ENCODE data around the gene CECR2.

Gene CECR2

DNA sequence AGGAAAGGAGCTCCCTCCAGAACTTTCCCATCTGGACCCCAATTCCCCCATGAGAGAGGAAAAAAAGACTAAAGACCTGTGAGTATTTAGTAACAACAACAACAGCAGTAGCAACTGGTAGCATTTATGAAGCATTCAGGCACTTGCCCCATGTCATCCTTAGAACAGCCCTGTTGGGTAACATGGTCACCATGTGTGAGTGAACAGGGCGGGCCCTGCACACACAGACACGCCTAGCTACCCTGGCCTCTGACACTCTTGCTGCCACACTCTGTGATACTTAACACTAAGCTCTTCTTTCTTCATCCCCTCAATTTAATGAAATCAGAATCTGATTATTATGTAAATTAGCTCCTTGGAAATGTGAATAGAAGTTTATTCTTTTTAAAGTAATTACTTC, 167.9 kb downstream of the CECR2 start:
- TF ChIP-seq ZBTB7A (IDR thresholded peaks at IDR 0.05; ENCODE audit: low read depth) (no peak), TAF1 (IDR thresholded peaks at IDR 0.05; ENCODE audit: low read depth) (no peak), EGR1 (IDR thresholded peaks at IDR 0.05) (no peak), RAD21 (IDR thresholded peaks at IDR 0.05; ENCODE audit: low read depth) (no peak), YY1 (IDR thresholded peaks at IDR 0.05; ENCODE audit: low read depth) (no peak), TCF12 (IDR thresholded peaks at IDR 0.05; ENCODE audit: low read depth) (no peak), TEAD4 (IDR thresholded peaks at IDR 0.05) (no peak), CEBPB (IDR thresholded peaks at IDR 0.05) (no peak)
- TF ChIP-seq, protein P1, sequence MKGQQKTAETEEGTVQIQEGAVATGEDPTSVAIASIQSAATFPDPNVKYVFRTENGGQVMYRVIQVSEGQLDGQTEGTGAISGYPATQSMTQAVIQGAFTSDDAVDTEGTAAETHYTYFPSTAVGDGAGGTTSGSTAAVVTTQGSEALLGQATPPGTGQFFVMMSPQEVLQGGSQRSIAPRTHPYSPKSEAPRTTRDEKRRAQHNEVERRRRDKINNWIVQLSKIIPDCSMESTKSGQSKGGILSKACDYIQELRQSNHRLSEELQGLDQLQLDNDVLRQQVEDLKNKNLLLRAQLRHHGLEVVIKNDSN (IDR thresholded peaks at IDR 0.05): no peak
- TF ChIP-seq, protein P2, sequence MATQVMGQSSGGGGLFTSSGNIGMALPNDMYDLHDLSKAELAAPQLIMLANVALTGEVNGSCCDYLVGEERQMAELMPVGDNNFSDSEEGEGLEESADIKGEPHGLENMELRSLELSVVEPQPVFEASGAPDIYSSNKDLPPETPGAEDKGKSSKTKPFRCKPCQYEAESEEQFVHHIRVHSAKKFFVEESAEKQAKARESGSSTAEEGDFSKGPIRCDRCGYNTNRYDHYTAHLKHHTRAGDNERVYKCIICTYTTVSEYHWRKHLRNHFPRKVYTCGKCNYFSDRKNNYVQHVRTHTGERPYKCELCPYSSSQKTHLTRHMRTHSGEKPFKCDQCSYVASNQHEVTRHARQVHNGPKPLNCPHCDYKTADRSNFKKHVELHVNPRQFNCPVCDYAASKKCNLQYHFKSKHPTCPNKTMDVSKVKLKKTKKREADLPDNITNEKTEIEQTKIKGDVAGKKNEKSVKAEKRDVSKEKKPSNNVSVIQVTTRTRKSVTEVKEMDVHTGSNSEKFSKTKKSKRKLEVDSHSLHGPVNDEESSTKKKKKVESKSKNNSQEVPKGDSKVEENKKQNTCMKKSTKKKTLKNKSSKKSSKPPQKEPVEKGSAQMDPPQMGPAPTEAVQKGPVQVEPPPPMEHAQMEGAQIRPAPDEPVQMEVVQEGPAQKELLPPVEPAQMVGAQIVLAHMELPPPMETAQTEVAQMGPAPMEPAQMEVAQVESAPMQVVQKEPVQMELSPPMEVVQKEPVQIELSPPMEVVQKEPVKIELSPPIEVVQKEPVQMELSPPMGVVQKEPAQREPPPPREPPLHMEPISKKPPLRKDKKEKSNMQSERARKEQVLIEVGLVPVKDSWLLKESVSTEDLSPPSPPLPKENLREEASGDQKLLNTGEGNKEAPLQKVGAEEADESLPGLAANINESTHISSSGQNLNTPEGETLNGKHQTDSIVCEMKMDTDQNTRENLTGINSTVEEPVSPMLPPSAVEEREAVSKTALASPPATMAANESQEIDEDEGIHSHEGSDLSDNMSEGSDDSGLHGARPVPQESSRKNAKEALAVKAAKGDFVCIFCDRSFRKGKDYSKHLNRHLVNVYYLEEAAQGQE (IDR thresholded peaks at IDR 0.05; ENCODE audit: low read depth): no peak

DNA sequence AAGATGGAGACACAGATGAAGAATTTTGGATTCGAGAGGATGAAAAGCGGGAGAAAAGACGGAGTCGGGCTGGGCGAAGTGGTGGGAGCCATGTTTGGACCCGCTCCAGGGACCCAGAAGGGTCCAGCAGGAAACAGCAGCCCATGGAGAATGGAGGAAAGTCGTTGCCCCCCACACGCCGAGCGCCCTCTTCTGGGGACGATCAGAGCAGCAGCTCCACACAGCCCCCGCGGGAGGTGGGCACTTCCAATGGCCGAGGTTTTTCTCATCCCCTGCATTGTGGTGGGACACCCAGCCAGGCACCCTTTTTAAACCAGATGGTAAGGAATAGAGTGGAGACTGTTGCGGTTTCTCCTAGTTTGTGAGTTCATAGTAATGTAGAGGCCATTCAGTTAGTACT, 171.2 kb downstream of the CECR2 start:
- TF ChIP-seq, protein P3, sequence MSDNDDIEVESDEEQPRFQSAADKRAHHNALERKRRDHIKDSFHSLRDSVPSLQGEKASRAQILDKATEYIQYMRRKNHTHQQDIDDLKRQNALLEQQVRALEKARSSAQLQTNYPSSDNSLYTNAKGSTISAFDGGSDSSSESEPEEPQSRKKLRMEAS (IDR thresholded peaks at IDR 0.05): no peak
- TF ChIP-seq EGR1 (IDR thresholded peaks at IDR 0.05): no peak
- TF ChIP-seq, protein P1 (IDR thresholded peaks at IDR 0.05): no peak
- no peak for TF ChIP-seq CEBPB (IDR thresholded peaks at IDR 0.05)
- no peak for TF ChIP-seq NFIC (IDR thresholded peaks at IDR 0.05)
- no peak for TF ChIP-seq RAD21 (IDR thresholded peaks at IDR 0.05; ENCODE audit: low read depth)
- no peak for TF ChIP-seq TAF1 (IDR thresholded peaks at IDR 0.05; ENCODE audit: low read depth)
- TF ChIP-seq EP300 (IDR thresholded peaks at IDR 0.05; ENCODE audit: borderline replicate concordance): no peak
- no peak for TF ChIP-seq YY1 (IDR thresholded peaks at IDR 0.05; ENCODE audit: low read depth)
- TF ChIP-seq ZBTB7A (IDR thresholded peaks at IDR 0.05; ENCODE audit: low read depth): no peak
- TF ChIP-seq, protein P2 (IDR thresholded peaks at IDR 0.05; ENCODE audit: low read depth): no peak
- no peak for TF ChIP-seq TCF12 (IDR thresholded peaks at IDR 0.05; ENCODE audit: low read depth)
- TF ChIP-seq CREB1 (IDR thresholded peaks at IDR 0.05; ENCODE audit: low read depth): no peak
- no peak for TF ChIP-seq TEAD4 (IDR thresholded peaks at IDR 0.05)
- no peak for TF ChIP-seq FOXM1 (IDR thresholded peaks at IDR 0.05; ENCODE audit: borderline replicate concordance, low read depth)

DNA sequence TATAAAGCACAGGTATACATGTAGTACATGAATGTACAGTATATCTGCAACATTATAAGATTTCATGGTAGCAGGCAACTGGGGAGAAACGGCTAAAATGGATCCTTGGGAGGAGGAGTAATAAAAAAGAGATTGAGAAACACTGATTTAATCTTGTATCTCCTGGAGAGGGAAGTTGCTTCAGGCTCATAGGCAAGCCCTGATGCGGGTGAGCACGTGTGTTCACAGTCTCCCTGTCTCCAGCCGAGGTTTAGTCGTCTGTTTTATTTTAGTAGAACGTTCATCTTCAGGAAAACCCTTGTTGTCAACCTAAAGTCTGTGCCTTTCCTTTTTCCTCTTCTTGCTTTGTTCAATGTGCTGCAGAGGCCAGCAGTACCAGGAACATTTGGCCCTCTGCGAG, 172.2 kb downstream of the CECR2 start:
- TF ChIP-seq, protein P3 (IDR thresholded peaks at IDR 0.05): no peak
- TF ChIP-seq CEBPB (IDR thresholded peaks at IDR 0.05) (no peak), ZBTB7A (IDR thresholded peaks at IDR 0.05; ENCODE audit: low read depth) (no peak), RAD21 (IDR thresholded peaks at IDR 0.05; ENCODE audit: low read depth) (no peak), EGR1 (IDR thresholded peaks at IDR 0.05) (no peak), FOXM1 (IDR thresholded peaks at IDR 0.05; ENCODE audit: borderline replicate concordance, low read depth) (no peak), YY1 (IDR thresholded peaks at IDR 0.05; ENCODE audit: low read depth) (no peak), TCF12 (IDR thresholded peaks at IDR 0.05; ENCODE audit: low read depth) (no peak), CREB1 (IDR thresholded peaks at IDR 0.05; ENCODE audit: low read depth) (no peak), TAF1 (IDR thresholded peaks at IDR 0.05; ENCODE audit: low read depth) (no peak), EP300 (IDR thresholded peaks at IDR 0.05; ENCODE audit: borderline replicate concordance) (no peak), NFIC (IDR thresholded peaks at IDR 0.05) (no peak), TEAD4 (IDR thresholded peaks at IDR 0.05) (no peak)
- TF ChIP-seq, protein P1 (IDR thresholded peaks at IDR 0.05): no peak
- TF ChIP-seq, protein P2 (IDR thresholded peaks at IDR 0.05; ENCODE audit: low read depth): no peak

DNA sequence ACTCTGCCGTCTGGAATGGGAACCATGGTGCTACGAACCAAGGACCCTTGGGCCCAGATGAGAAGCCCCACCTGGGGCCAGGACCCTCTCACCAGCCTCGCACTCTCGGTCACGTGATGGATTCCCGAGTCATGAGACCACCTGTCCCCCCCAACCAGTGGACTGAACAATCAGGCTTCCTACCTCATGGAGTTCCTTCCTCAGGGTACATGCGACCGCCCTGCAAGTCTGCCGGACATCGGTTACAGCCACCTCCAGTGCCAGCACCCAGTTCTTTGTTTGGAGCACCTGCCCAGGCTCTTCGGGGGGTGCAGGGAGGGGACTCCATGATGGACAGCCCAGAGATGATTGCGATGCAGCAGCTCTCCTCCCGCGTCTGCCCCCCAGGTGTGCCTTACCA, 173.2 kb downstream of the CECR2 start:
- TF ChIP-seq, protein P1 (IDR thresholded peaks at IDR 0.05): no peak
- TF ChIP-seq NFIC (IDR thresholded peaks at IDR 0.05) (no peak), ZBTB7A (IDR thresholded peaks at IDR 0.05; ENCODE audit: low read depth) (no peak), TAF1 (IDR thresholded peaks at IDR 0.05; ENCODE audit: low read depth) (no peak), RAD21 (IDR thresholded peaks at IDR 0.05; ENCODE audit: low read depth) (no peak), CREB1 (IDR thresholded peaks at IDR 0.05; ENCODE audit: low read depth) (no peak), FOXM1 (IDR thresholded peaks at IDR 0.05; ENCODE audit: borderline replicate concordance, low read depth) (no peak), CEBPB (IDR thresholded peaks at IDR 0.05) (no peak), YY1 (IDR thresholded peaks at IDR 0.05; ENCODE audit: low read depth) (no peak), EGR1 (IDR thresholded peaks at IDR 0.05) (no peak), TEAD4 (IDR thresholded peaks at IDR 0.05) (no peak)
- TF ChIP-seq, protein P3 (IDR thresholded peaks at IDR 0.05): no peak
- TF ChIP-seq, protein P2 (IDR thresholded peaks at IDR 0.05; ENCODE audit: low read depth): no peak
